Measurements from ENCODE around the gene PDHB.

The PDHB gene

DNA sequence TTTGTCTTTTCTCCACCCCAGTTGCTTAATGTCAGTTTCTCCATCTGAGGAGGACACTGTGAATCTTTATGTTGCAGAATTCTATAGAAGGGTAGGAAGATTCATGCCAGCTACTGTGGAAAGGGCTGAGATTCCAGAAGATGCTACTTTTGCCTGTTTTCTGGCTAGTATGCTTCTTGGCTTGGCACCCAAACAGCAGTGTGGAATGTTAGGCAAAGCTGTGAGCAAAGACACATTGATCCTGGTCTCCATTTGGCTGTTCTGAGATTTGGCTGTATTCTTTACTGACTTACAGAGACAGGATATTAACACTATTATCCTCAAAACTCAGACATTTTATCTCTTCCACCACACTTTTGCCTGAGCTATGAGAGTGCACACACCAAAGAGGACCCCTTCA lies 39.3 kb downstream of the PDHB start:
- DNase-seq, result no peak

- no peak for DNase-seq
Observed at GRCh38 chr3:58392181-58392580, 41.5 kb downstream of the PDHB start.

DNA sequence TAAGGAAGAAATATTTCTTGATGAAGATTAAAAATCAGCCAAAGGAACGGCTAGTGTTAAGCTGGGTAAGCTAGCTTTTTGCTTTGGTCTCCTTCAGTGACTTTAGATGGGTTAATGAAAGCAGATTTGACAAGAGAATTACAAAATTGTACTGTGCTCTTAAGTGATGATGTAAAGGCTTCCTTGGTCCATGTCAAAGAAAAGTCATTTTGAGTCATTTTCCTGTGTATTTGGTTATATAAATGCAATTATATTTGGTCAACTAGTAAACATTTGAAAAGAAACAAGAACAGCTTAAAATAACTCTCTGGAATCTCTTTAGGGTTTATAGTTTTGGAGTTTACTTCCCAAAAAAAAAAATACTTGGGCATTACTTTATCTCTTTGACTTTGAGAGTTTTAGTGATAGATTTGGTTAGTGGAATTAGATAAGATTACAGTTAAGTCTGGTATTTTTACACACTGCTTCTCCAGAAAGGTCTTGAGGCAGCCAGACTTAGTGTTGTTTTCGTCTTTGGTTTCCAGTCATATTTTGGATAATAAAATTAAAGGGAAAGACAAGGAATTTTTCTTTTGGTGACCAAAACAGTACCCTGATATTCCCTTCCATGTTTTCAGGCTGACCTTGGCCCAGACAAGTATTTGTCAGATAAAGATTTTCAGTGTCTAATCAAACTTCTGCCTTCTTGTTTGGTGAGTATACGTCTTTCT lies 42.3 kb downstream of the PDHB start:
- DNase-seq, result no peak

DNA sequence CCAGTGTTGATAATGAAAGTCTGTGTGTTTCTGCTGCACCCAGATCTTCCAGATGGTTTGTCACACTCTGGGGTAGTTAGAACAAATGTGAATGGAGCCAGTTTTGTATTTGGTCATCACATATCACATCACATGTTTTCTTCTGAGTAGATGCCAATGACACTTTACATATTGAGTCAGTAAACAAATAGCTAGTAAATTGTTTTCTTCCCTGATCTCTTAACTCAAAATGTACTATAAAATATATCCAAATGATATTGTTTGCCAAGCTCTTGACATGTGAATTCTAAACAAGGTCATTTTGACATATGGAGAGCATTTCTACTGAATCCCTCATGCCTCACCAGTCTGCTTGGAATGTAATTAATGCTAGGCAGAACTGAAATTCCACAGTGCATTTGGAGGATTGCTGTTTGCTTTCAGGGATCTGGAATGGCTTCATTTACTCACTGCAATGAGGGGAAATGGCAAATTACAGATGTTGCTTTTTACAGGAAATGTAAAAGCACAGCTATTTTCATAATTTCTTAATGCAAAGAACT lies 45.0 kb downstream of the PDHB start:
- DNase-seq, result peak; percentile 64

- no peak for DNase-seq
Observed at GRCh38 chr3:58387650-58388546, 45.7 kb downstream of the PDHB start.

- DNase-seq, result no peak
Observed at GRCh38 chr3:58386626-58387365, 46.8 kb downstream of the PDHB start.

GRCh38 chr3:58384381-58385090 lies 49.1 kb downstream of the PDHB start:
- DNase-seq, result no peak

DNA sequence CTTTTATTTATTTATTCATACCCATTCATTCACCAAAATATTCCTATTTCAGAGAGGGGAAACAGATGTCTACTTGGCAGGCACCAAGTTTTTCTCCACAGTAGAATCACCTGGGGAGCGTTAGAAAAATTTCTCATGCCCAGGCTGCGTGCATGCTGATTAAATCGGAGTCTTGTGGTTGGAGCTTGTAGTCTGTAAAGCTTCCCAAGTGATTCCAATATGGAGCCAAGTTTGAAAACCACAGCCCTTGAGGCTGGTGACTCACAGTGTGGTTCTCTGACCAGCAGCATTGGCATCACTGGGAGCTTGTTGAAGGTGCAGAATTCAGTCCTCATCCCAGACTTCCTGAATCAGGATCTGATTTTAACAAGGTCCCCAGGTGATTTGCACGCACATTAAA lies 49.7 kb downstream of the PDHB start:
- no peak for DNase-seq

DNA sequence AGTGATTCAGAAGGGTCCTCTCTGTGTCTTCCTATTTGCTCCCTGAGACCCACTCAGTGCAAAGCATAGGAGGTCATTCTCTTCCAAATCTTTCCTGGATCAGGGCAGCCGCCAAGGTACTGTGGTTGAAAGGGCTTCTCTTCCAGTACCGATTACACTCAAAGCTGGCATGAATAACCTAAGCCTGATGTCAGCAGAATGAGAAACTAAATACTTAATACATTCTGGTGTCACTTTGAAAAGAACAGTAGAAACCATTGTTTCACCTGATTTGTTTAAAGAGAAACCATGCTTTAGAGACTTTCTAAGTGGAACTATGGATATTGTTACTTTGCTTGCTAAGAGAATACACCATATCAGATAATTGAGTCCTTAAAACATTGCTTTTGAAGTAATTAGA lies 50.2 kb downstream of the PDHB start:
- DNase-seq, result no peak

- DNase-seq, result no peak
Observed at GRCh38 chr3:58379351-58380073, 54.1 kb downstream of the PDHB start.

- DNase-seq, result no peak
Observed at GRCh38 chr3:58377750-58378149, 55.9 kb downstream of the PDHB start.
